Spleen (tissue), 11 donors: Measurements from ENCODE around the gene HMCN1. TPM values are rescaled to one million over a fixed set of nuclear protein-coding genes. Genes with fewer than 3 reads are reported as not detected.
A peak's percentile ranks its signal among the peaks of the same experiment; 100 is the strongest.

Source experiments
- DNase-seq: peaks from one replicate; pipeline ENCODE4 v3.0.0-alpha.2; 2020
- H3K27ac ChIP-seq, 8 donors: fragments of 200-600 bp; sonication (generic) in 7 of 8; 1 replicate in 4 of 8; 2 replicates in 4 of 8; pipeline versions ENCODE4 v1.5.0 to v1.8.0; 2016 to 2021; ENCODE audit warnings: inconsistent platforms in 4 of 8, mild to moderate bottlenecking in 4 of 8, moderate library complexity in 1 of 8
- H3K27me3 ChIP-seq, 7 donors: fragments of 200-600 bp; sonication (generic) in 6 of 7; replicated peaks in 1 of 7; 1 replicate in 4 of 7; 2 replicates in 3 of 7; pipeline versions ENCODE4 v1.5.0 to v1.8.0; 2016 to 2021; ENCODE audit warnings: inconsistent platforms in 3 of 7, mild to moderate bottlenecking in 1 of 7
- H3K36me3 ChIP-seq, 6 donors: fragments of 200-600 bp; sonication (generic) in 5 of 6; 1 replicate in 4 of 6; 2 replicates in 2 of 6; pipeline versions ENCODE4 v1.5.0 to v1.8.0; 2016 to 2021; ENCODE audit warnings: inconsistent platforms in 2 of 6
- H3K4me1 ChIP-seq, 6 donors: fragments of 200-600 bp; sonication (generic) in 5 of 6; 1 replicate in 3 of 6; 2 replicates in 3 of 6; pipeline versions ENCODE4 v1.5.0 to v1.8.0; 2016 to 2021; ENCODE audit warnings: inconsistent platforms in 3 of 6
- H3K4me3 ChIP-seq, 8 donors: fragments of 200-600 bp; sonication (generic) in 7 of 8; 1 replicate in 4 of 8; 2 replicates in 4 of 8; pipeline versions ENCODE4 v1.5.0 to v1.8.0; 2016 to 2021; ENCODE audit warnings: inconsistent platforms in 4 of 8, mild to moderate bottlenecking in 4 of 8, moderate library complexity in 2 of 8
- H3K9me3 ChIP-seq, 8 donors: fragments of 200-600 bp; sonication (generic) in 7 of 8; 1 replicate in 4 of 8; 2 replicates in 4 of 8; pipeline versions ENCODE4 v1.5.0 to v1.8.0; 2016 to 2021; ENCODE audit warnings: inconsistent platforms in 4 of 8
- POLR2A ChIP-seq, 3 donors: fragments of 450-650 bp; IDR thresholded peaks; one replicate each; pipeline ENCODE4 v1.5.1; 2017; ENCODE audit warnings: antibody characterized with exemption in 3 of 3, mild to moderate bottlenecking in 1 of 3
- POLR2AphosphoS5 ChIP-seq, 3 donors: sonication (generic); formaldehyde crosslinking; IDR thresholded peaks; one replicate each; pipeline ENCODE4 v1.5.1; 2017; ENCODE audit warnings: antibody characterized with exemption in 3 of 3
- WGBS, 5 donors: extraction: QIAGEN DNeasy Blood & Tissue Kit in 3 of 5; methylation state at CpG; one replicate each; pipeline versions ENCODE4 v1.1.5 to v1.1.7; 2013 to 2018; 5-methylcytosine and 5-hydroxymethylcytosine counted together
- intact Hi-C: fragments of 100-400 bp; cut with DNase I; formaldehyde crosslinking; loops from one replicate; pipeline ENCODE4 v1.15.0; 2023; ENCODE audit warnings: low total_unique reads
- polyA plus RNA-seq, 3 donors: library from polyadenylated mRNA; stranded (reverse); fragments of 200-250 nt; gene quantifications; one replicate each; pipeline ENCODE4 v1.2.1, GENCODE V29; 2013
- total RNA-seq, 7 donors: library from RNA; depleted of rRNA in 3 of 7; stranded (reverse); fragments of >200 nt in 3 of 7; fragmentation: NEBNext Ultra II Directional in 4 of 7; extraction: Animal tissue kit (Norgen Biotek cat#: 25700) in 4 of 7; gene quantifications; one replicate each; pipeline versions ENCODE4 v1.1.0 to v1.2.1, GENCODE V29; 2016 to 2021
- TF ChIP-seq, protein P1 (sequence below), 11 experiments: fragments of 200-600 bp in 7 of 11; fragments of 450-650 bp in 4 of 11; sonication (generic) in 4 of 11; IDR thresholded peaks in 8 of 11; conservative IDR thresholded peaks in 3 of 11; 1 replicate in 7 of 11; 2 replicates in 4 of 11; pipeline versions ENCODE4 v1.4.0 to v1.8.0; 2016 to 2021; ENCODE audit warnings: antibody characterized with exemption in 11 of 11, inconsistent platforms in 4 of 11, mild to moderate bottlenecking in 1 of 11
- donor health status: healthy with polysubstance abuse.
- donor health status: DM: no; HTN: no; CAD: no; lungs with moderate emphysema.
- donor health status: DM: no; HTN: no; CAD: no.
- donor health status: Bipolar disorder and iron deficiency.
- donor health status: healthy.
- donor health status: DM: no; HTN: no; CAD: no.
- donor health status: DM: yes; HTN: yes; CAD: no.

Gene HMCN1
- total and polyA plus RNA-seq, 10 donors = 1.2 to 28.8 (median 19.9) TPM

DNA sequence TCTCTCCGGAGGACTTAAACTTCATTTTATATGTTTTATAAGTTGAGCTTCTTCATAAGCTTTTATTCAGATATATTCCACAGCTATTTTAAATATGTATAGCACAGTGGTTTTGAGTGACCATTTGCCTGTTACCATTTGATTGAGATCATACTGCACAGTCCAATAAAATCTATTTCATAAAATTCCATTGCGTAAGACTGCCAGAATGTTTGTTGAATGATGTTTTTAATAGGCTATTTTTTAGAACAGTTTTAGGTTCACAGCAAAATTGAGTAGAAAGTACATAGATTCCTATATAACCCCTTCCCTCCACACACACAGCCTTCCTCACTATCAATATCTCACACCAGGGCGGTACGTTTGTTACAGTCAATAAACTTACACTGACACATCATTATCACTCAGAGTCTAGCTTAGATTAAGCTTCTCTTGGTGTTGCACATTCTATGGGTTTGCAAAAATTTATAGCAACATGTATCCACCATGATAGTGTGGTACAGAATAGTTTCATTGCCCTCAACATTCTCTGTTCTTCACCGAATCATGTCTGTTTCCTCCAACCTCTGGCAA, 433.0 kb downstream of the HMCN1 start:
- H3K27ac ChIP-seq = no peak overlapping the region
- WGBS, 5 donors = 93 to 97% (median 94%) methylated on average over 5 of the region's 5 CpGs
- H3K27me3 ChIP-seq = no peaks in the 10 kb centered on the region
- no peak overlapping the region for H3K4me3 ChIP-seq
- TF ChIP-seq POLR2A (IDR thresholded peaks at IDR 0.05) (no peak), POLR2AphosphoS5 (IDR thresholded peaks at IDR 0.05) (no peak)
- TF ChIP-seq, protein P1, sequence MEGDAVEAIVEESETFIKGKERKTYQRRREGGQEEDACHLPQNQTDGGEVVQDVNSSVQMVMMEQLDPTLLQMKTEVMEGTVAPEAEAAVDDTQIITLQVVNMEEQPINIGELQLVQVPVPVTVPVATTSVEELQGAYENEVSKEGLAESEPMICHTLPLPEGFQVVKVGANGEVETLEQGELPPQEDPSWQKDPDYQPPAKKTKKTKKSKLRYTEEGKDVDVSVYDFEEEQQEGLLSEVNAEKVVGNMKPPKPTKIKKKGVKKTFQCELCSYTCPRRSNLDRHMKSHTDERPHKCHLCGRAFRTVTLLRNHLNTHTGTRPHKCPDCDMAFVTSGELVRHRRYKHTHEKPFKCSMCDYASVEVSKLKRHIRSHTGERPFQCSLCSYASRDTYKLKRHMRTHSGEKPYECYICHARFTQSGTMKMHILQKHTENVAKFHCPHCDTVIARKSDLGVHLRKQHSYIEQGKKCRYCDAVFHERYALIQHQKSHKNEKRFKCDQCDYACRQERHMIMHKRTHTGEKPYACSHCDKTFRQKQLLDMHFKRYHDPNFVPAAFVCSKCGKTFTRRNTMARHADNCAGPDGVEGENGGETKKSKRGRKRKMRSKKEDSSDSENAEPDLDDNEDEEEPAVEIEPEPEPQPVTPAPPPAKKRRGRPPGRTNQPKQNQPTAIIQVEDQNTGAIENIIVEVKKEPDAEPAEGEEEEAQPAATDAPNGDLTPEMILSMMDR (IDR thresholded peaks at IDR 0.05 in 8 of 11, conservative IDR thresholded peaks at IDR 0.05 in 3 of 11) = no peak
- intact Hi-C loops = no loop called here
- H3K4me1 ChIP-seq = no peaks in the 10 kb centered on the region
- no peak for DNase-seq
- peaks cover 0 to 6% (median 0%) of the 10 kb centered on the region in 6 donors for H3K36me3 ChIP-seq
- peaks cover 0 to 7% (median 0%) of the 10 kb centered on the region in 8 donors for H3K9me3 ChIP-seq

GRCh38 chr1:186175588-186175987, 441.4 kb downstream of the HMCN1 start:
- Histone ChIP-seq H3K4me1 (no peaks in the 10 kb centered on the region), H3K27me3 (no peaks in the 10 kb centered on the region), H3K36me3 (no peaks in the 10 kb centered on the region), H3K27ac (no peak overlapping the region), H3K9me3 (no peaks in the 10 kb centered on the region), H3K4me3 (no peak overlapping the region)
- 70 to 81% (median 78%) methylated on average over 4 of the region's 4 CpGs for WGBS, 5 donors
- TF ChIP-seq POLR2AphosphoS5 (IDR thresholded peaks at IDR 0.05) (no peak), POLR2A (IDR thresholded peaks at IDR 0.05) (no peak)
- TF ChIP-seq, protein P1 (IDR thresholded peaks at IDR 0.05 in 8 of 11, conservative IDR thresholded peaks at IDR 0.05 in 3 of 11) = no peak
- no peak for DNase-seq
- intact Hi-C loops = no loop called here

- peak overlapping the region in 1 of 8 donors; percentile 1 for H3K4me3 ChIP-seq
- intact Hi-C loops = no loop called here
These were observed 444.3 kb downstream of the HMCN1 start for GRCh38 chr1:186178426-186179043.

DNA sequence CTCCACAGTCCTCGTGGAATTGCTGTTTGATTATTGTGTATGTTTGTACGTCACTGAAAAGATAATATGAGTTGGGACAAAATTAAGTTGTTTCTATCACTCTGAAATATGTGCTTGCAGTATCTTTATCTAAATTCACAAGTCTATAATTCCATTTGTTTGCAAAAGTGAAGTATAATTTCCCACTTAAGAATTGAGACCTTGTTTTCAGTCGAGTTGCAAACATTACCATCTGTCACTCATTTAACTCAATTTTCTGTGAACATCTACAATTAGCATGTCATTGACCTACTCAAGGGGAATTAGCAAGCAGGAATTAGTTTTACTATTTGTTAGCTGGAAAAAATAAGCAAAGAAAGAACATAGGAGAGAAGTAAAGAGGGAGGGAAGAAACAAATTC, 445.0 kb downstream of the HMCN1 start:
- peak overlapping the region in 2 of 8 donors; percentile 26 to 37 for H3K27ac ChIP-seq

More at GRCh38 chr1:186178426-186179043, 444.3 kb downstream of the HMCN1 start:
- H3K27ac ChIP-seq = peak overlapping the region in 1 of 8 donors; percentile 37
- 86 to 96% (median 91%) methylated on average over 5 of the region's 5 CpGs for WGBS, 5 donors
- no peak for DNase-seq
- H3K36me3 ChIP-seq = no peaks in the 10 kb centered on the region
- H3K9me3 ChIP-seq = no peaks in the 10 kb centered on the region
- TF ChIP-seq POLR2AphosphoS5 (IDR thresholded peaks at IDR 0.05) (no peak), POLR2A (IDR thresholded peaks at IDR 0.05) (no peak)
- TF ChIP-seq, protein P1 (IDR thresholded peaks at IDR 0.05 in 8 of 11, conservative IDR thresholded peaks at IDR 0.05 in 3 of 11) = no peak
- peaks cover 0 to 4% (median under 1%) of the 10 kb centered on the region in 6 donors for H3K4me1 ChIP-seq
- no peaks in the 10 kb centered on the region for H3K27me3 ChIP-seq

More for the DNA sequence above, 445.0 kb downstream of the HMCN1 start:
- Histone ChIP-seq H3K9me3 (no peaks in the 10 kb centered on the region), H3K4me1 (peaks cover 0 to 8% (median 6%) of the 10 kb centered on the region in 6 donors), H3K4me3 (peak overlapping the region in 1 of 8 donors; percentile 1), H3K36me3 (no peaks in the 10 kb centered on the region), H3K27me3 (no peaks in the 10 kb centered on the region)
- intact Hi-C loops = no loop called here
- 66 to 85% (median 68%) methylated on average over 3 of the region's 3 CpGs for WGBS, 5 donors
- TF ChIP-seq POLR2A (IDR thresholded peaks at IDR 0.05) (no peak), POLR2AphosphoS5 (IDR thresholded peaks at IDR 0.05) (no peak)
- TF ChIP-seq, protein P1 (IDR thresholded peaks at IDR 0.05 in 8 of 11, conservative IDR thresholded peaks at IDR 0.05 in 3 of 11) = no peak
- no peak for DNase-seq
